K562 (cell line): Measurements from ENCODE around the gene ZNF296. TPM values are rescaled to one million over a fixed set of nuclear protein-coding genes. Genes with fewer than 3 reads are reported as not detected.

ENCODE experiments used
- COPS2 ChIP-seq: fragments of 450-650 bp; conservative IDR thresholded peaks from 2 replicates; pipeline ENCODE4 v1.6.1; 2016; ENCODE audit warnings: mild to moderate bottlenecking, moderate library complexity
- DPF2 ChIP-seq: fragments of 450-650 bp; IDR thresholded peaks from 2 replicates; pipeline ENCODE4 v1.6.1; 2016
- FOXA3 ChIP-seq, 2 experiments: fragments of 450-650 bp in 1 of 2; sonication (generic) in 1 of 2; formaldehyde crosslinking; IDR thresholded peaks in 1 of 2; conservative IDR thresholded peaks in 1 of 2; 2 replicates each; pipeline versions ENCODE4 v1.4.0 to v1.8.0; 2020 to 2022; ENCODE audit warnings: mild to moderate bottlenecking in 2 of 2, missing genetic modification reagents in 1 of 2
- GABPA ChIP-seq: fragments of 200-800 bp; sonication (Bioruptor generic); conservative IDR thresholded peaks from 2 replicates; pipeline ENCODE4 v1.6.1; 2016; ENCODE audit warnings: low read depth, missing genetic modification characterization, missing compliant biosample characterization
- GTF2A2 ChIP-seq: IDR thresholded peaks from 2 replicates; pipeline ENCODE4 v1.6.1; 2016; ENCODE audit warnings: mild to moderate bottlenecking, missing genetic modification characterization, missing compliant biosample characterization
- MCM5 ChIP-seq: fragments of 450-650 bp; IDR thresholded peaks from 2 replicates; pipeline ENCODE4 v1.6.1; 2016; ENCODE audit warnings: low read depth
- MYC ChIP-seq, 2 experiments: fragments of 250-450 bp in 1 of 2; sonication (Bioruptor Pico) in 1 of 2; IDR thresholded peaks; 2 replicates each; pipeline versions ENCODE4 v1.5.1 to v1.6.1; 2012 to 2021; ENCODE audit warnings: low read depth in 2 of 2, borderline replicate concordance in 1 of 2, improper control_type of control experiment in 1 of 2, low read length in 1 of 2, mild to moderate bottlenecking in 1 of 2, moderate library complexity in 1 of 2
- NBN ChIP-seq: fragments of 450-650 bp; IDR thresholded peaks from 2 replicates; pipeline ENCODE4 v1.6.1; 2016; ENCODE audit warnings: low read depth, mild to moderate bottlenecking
- PCBP2 ChIP-seq: fragments of 200-400 bp; formaldehyde crosslinking; IDR thresholded peaks from 2 replicates; pipeline ENCODE4 v1.6.1; 2018; ENCODE audit warnings: low read length, low read depth, mild to moderate bottlenecking, moderate library complexity; ENCODE audit not compliant: poor library complexity, severe bottlenecking
- POLR2AphosphoS5 ChIP-seq: IDR thresholded peaks from 2 replicates; pipeline ENCODE4 v1.6.1; 2011; ENCODE audit warnings: mild to moderate bottlenecking, low read depth, low read length, moderate library complexity; ENCODE audit not compliant: control insufficient read depth, insufficient read depth
- RBM14 ChIP-seq: fragments of 200-400 bp; formaldehyde crosslinking; IDR thresholded peaks from 2 replicates; pipeline ENCODE4 v1.6.1; 2018; ENCODE audit warnings: low read depth, mild to moderate bottlenecking, low read length, moderate library complexity, borderline replicate concordance; ENCODE audit not compliant: insufficient read depth
- RFX7 ChIP-seq: fragments of 250-450 bp; sonication (Bioruptor Pico); IDR thresholded peaks from 2 replicates; pipeline ENCODE4 v1.5.1; 2021; ENCODE audit warnings: mild to moderate bottlenecking
- SIN3A ChIP-seq, 2 experiments: fragments of 150-350 bp in 1 of 2; IDR thresholded peaks; 2 replicates each; pipeline ENCODE4 v1.6.1; 2011 to 2016; ENCODE audit warnings: borderline replicate concordance in 2 of 2, low read depth in 2 of 2, low read length in 2 of 2, mild to moderate bottlenecking in 2 of 2, moderate library complexity in 2 of 2; ENCODE audit not compliant: control insufficient read depth in 1 of 2
- SP2 ChIP-seq: IDR thresholded peaks from 2 replicates; pipeline ENCODE4 v1.6.1; 2011; ENCODE audit warnings: mild to moderate bottlenecking, low read depth, low read length, moderate library complexity; ENCODE audit not compliant: poor library complexity, severe bottlenecking; ENCODE audit errors: extremely low read depth
- XRCC3 ChIP-seq: fragments of 450-650 bp; IDR thresholded peaks from 2 replicates; pipeline ENCODE4 v1.6.1; 2017; ENCODE audit warnings: mild to moderate bottlenecking, moderate library complexity
- ZNF143 ChIP-seq: sonication (generic); formaldehyde crosslinking; IDR thresholded peaks from 2 replicates; pipeline ENCODE4 v1.9.0; 2022; ENCODE audit warnings: mild to moderate bottlenecking, missing genetic modification reagents
- ZNF668 ChIP-seq: fragments of 250-450 bp; sonication (Bioruptor Pico); IDR thresholded peaks from 2 replicates; pipeline ENCODE4 v1.8.0; 2022; ENCODE audit warnings: mild to moderate bottlenecking, inconsistent platforms
- ZNF717 ChIP-seq: fragments of 250-450 bp; sonication (Bioruptor Pico); IDR thresholded peaks from 2 replicates; pipeline ENCODE4 v1.5.0; 2021
- ZSCAN29 ChIP-seq: fragments of 450-650 bp; IDR thresholded peaks from 2 replicates; pipeline ENCODE4 v1.6.1; 2017
- ZZZ3 ChIP-seq: fragments of 450-650 bp; IDR thresholded peaks from 2 replicates; pipeline ENCODE4 v1.6.1; 2016; ENCODE audit warnings: antibody characterized with exemption, mild to moderate bottlenecking, moderate library complexity
- polyA plus RNA-seq, 8 experiments: library from polyadenylated mRNA; depleted of rRNA in 4 of 8; stranded (reverse) in 5 of 8; unstranded in 3 of 8; fragments of >200 nt; fragmentation: Nextera tagmentation in 2 of 8; fragmentation: Illumina TruSeq in 1 of 8; extraction: Ambion mirVana in 2 of 8; extraction: Trizol in 1 of 8; gene quantifications; 2 replicates each; pipeline versions ENCODE4 v1.2.1 to v1.2.3, GENCODE V29; 2011 to 2014; ENCODE audit warnings: inconsistent platforms in 1 of 8, missing spikeins in 1 of 8
- total RNA-seq, 7 experiments: library from RNA; depleted of rRNA in 6 of 7; stranded (reverse); fragments of >200 nt in 6 of 7; fragmentation: Illumina TruSeq in 2 of 7; extraction: Trizol in 2 of 7; gene quantifications; 2 replicates each; pipeline versions ENCODE4 v1.2.1 to v1.2.3, GENCODE V29; 2011 to 2021; ENCODE audit warnings: low replicate concordance in 1 of 7
- TF ChIP-seq, protein P1 (sequence below): fragments of 450-650 bp; formaldehyde crosslinking; IDR thresholded peaks from 2 replicates; pipeline ENCODE4 v1.4.0; 2020; ENCODE audit warnings: mild to moderate bottlenecking
- TF ChIP-seq, protein P2 (sequence below): sonication (generic); formaldehyde crosslinking; IDR thresholded peaks from 2 replicates; pipeline ENCODE4 v1.8.0; 2022; ENCODE audit warnings: mild to moderate bottlenecking, missing genetic modification reagents
- TF ChIP-seq, protein P3 (sequence below): IDR thresholded peaks from 2 replicates; pipeline ENCODE4 v1.6.1; 2016; ENCODE audit warnings: missing genetic modification characterization, missing compliant biosample characterization

ZNF296 gene
- total and polyA plus RNA-seq, 9 of the 15 experiments (the other 6 are each of a cell fraction or from before 2014, with no cell fraction given), result 0.03 to 8.8 (median 0.47) TPM; not detected in 1

DNA sequence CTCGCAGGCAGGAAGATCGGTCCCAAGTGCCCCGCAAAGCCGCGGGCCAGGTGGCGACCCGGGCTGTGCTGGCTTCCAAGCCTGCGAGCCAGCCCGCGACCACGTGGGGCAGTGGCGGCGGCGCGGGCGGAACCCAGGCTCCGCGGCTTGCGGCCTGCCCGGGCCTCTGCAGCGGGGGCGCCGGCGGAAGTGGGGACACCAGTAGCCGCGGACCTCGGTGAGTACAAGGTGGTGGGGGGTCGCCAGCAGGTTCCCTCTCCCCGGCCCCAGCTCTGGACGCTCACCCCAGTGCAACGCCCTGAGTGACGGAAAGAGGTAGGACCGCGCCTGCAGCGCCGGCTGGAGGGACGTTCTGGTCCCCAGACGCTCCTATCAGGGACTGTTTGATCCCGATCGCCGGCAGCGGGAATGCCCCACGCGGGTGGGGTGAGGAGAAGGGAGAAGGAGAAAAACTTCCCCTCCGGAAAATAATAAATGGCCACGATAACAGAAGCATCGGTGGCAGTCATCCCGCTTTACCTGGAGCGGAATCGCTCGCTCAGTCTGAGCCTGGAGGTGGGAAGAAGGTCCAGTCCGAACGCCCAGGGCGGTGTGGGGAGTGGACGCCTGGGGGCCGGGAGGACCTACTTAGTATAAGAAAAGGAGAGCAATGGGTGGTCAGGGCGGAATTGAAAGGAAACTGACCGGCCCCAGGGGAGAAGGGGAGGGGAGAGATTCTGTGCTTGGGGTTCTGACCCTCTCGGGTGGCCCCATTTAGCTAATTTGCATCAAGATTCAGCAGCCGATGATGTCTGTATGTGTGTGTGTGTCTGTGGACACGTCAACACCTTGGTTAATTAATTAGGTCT is 3.0 kb upstream of the ZNF296 start, which contains the start of gene GEMIN7 (continued):
- no peak for TF ChIP-seq RBM14
- TF ChIP-seq RFX7 (CRISPR knock-in tag), result no peak
- TF ChIP-seq FOXA3 (CRISPR knock-in tag; conservative IDR thresholded peaks at IDR 0.05 in 1 of 2, IDR thresholded peaks at IDR 0.05 in 1 of 2), result peak in 1 of 2 experiments; percentile 69; a peak in 1 of 4 replicates
- TF ChIP-seq MYC (IDR thresholded peaks at IDR 0.05; ENCODE audit: low read depth, low read length), result peak; percentile 100
- 0 out of 2 replicates have a peak, but pooled peaks have one; percentile 77 for TF ChIP-seq MYC (CRISPR knock-in tag; IDR thresholded peaks at IDR 0.05; ENCODE audit: borderline replicate concordance, low read depth)
- peak; percentile 77 for TF ChIP-seq POLR2AphosphoS5
- no peak for TF ChIP-seq DPF2
- TF ChIP-seq NBN, result 0 out of 2 replicates have a peak, but pooled peaks have one; percentile 30
- no peak for TF ChIP-seq ZNF717 (CRISPR knock-in tag)
- TF ChIP-seq, protein P1, sequence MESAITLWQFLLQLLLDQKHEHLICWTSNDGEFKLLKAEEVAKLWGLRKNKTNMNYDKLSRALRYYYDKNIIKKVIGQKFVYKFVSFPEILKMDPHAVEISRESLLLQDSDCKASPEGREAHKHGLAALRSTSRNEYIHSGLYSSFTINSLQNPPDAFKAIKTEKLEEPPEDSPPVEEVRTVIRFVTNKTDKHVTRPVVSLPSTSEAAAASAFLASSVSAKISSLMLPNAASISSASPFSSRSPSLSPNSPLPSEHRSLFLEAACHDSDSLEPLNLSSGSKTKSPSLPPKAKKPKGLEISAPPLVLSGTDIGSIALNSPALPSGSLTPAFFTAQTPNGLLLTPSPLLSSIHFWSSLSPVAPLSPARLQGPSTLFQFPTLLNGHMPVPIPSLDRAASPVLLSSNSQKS, result no peak
- no peak for TF ChIP-seq COPS2
- TF ChIP-seq SP2, result peak; percentile 37
- peak; percentile 77 for TF ChIP-seq GTF2A2 (tag)
- TF ChIP-seq, protein P2, sequence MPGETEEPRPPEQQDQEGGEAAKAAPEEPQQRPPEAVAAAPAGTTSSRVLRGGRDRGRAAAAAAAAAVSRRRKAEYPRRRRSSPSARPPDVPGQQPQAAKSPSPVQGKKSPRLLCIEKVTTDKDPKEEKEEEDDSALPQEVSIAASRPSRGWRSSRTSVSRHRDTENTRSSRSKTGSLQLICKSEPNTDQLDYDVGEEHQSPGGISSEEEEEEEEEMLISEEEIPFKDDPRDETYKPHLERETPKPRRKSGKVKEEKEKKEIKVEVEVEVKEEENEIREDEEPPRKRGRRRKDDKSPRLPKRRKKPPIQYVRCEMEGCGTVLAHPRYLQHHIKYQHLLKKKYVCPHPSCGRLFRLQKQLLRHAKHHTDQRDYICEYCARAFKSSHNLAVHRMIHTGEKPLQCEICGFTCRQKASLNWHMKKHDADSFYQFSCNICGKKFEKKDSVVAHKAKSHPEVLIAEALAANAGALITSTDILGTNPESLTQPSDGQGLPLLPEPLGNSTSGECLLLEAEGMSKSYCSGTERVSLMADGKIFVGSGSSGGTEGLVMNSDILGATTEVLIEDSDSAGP (CRISPR knock-in tag), result no peak
- TF ChIP-seq XRCC3, result no peak
- TF ChIP-seq SIN3A (IDR thresholded peaks at IDR 0.05; ENCODE audit: borderline replicate concordance in 2 of 2, control insufficient read depth in 1 of 2, low read depth in 2 of 2, low read length in 2 of 2), result peak; percentile 80 to 91; a peak in 2 of 4 replicates
- TF ChIP-seq, protein P3, sequence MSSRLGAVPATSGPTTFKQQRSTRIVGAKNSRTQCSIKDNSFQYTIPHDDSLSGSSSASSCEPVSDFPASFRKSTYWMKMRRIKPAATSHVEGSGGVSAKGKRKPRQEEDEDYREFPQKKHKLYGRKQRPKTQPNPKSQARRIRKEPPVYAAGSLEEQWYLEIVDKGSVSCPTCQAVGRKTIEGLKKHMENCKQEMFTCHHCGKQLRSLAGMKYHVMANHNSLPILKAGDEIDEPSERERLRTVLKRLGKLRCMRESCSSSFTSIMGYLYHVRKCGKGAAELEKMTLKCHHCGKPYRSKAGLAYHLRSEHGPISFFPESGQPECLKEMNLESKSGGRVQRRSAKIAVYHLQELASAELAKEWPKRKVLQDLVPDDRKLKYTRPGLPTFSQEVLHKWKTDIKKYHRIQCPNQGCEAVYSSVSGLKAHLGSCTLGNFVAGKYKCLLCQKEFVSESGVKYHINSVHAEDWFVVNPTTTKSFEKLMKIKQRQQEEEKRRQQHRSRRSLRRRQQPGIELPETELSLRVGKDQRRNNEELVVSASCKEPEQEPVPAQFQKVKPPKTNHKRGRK (tag), result no peak
- TF ChIP-seq ZSCAN29, result peak; percentile 41; the same call in 1 of the 2 replicates
- peak; percentile 62; the same call in 1 of the 2 replicates for TF ChIP-seq ZNF143 (CRISPR knock-in tag)
- TF ChIP-seq GABPA (tag), result peak; percentile 100
- 0 out of 2 replicates have a peak, but pooled peaks have one; percentile 6 for TF ChIP-seq ZNF668 (CRISPR knock-in tag)
- TF ChIP-seq ZZZ3, result no peak; the same call in 1 of the 2 replicates
- TF ChIP-seq PCBP2, result no peak
- TF ChIP-seq MCM5, result no peak
